ENCODE data around the gene MACC1.
"Not testable (repeated sequence)": the region's sequence is repeated elsewhere in the genome, so short reads cannot be mapped to it uniquely, and the experiment has no call there.

The MACC1 gene

DNA sequence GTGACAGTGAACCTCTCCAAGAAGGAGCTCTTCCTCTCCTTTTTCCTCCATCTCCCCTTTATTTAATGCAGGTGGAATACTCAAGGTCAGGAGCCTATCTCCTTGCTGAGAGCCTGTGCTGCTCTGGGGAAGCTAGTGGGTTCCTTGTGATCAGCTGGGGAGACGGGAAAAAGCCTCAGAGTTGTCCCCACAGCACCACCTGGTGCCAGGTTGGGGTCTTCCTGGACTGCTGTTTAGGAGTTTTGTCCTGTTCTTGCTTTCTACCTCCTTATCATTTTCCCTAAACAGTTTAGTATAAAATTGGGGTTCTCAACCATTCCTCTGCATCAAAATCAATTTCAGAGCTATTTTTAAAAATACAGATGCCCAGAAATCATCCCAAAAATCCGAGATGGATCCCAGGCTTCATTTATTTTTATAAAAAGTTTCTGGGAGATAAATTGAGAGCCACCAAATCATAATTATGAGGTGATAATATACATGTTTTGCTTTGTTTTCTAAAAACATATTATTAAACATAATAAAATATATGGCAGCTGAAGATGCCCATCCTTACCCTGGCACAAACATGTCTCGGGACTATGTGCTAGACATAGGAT lies 44.3 kb downstream of the MACC1 start:
- no peak for DNase-seq

DNA sequence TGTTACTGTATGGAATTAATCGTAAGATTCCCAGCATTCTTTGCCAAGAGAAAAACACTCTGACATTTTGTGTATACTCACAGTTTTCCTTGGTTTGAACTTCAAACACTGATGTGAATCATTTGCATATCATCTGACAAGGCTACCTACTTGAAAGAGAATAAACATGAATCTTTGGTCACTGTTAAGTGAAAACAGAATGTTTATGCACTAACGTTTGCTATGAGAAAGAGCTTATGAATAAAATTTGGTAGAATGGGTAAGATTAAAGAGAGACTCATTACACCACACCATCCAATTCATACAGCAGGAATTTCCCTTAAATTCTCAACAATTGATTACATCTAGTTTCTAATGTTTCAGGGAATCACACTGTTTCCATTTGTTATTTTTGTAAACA lies 46.6 kb downstream of the MACC1 start:
- DNase-seq: no peak

DNA sequence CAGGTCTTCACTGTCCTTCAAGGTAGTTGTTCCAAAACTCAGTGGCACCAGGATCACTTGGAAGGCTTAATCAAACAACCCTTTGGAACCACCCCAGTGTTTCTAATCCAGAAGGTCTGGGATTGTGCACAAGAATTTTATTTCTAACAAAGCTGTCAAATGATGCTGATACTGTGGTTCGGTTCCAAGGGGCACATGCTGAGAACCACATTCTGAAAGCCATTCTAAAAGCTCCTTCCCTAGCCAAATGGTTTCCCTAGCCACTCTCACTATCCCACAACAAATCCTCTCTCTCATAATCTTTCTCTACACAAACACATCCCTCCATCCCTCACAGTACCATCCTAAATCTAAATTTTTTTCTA lies 52.1 kb downstream of the MACC1 start:
- DNase-seq: no peak

DNA sequence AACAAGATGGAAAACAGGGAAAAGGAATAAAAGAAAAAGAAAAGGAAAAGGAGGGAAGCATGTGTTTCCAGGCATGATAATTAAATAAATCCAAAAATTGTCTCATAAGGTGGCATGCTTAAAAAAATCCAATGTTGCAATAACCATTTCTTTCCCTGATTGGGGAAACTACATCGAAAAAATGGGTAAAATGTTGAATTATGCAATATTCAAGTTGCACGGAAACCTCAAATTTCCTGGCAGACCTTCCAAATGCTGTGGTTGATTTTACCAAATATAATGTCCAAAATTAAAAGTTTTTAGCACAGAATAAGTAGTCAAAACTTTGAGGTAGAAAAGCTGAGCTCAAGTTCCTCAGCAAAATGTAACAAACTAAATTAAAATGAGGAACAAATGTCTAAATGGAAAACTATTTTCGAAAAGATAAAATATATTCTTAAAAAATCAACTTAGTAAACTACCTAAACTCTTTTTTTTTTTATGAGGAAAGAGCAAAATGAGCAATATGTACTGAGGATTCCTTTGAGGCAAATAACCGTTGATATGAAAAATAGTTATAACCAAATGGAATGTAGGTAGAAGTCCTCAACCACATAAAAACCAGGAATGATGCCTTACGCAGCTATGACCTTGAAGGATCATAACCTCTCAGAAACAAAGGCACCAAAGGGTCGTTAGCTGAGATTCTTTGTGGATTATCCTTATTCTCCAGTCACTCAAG lies 52.6 kb downstream of the MACC1 start:
- no peak for DNase-seq

DNA sequence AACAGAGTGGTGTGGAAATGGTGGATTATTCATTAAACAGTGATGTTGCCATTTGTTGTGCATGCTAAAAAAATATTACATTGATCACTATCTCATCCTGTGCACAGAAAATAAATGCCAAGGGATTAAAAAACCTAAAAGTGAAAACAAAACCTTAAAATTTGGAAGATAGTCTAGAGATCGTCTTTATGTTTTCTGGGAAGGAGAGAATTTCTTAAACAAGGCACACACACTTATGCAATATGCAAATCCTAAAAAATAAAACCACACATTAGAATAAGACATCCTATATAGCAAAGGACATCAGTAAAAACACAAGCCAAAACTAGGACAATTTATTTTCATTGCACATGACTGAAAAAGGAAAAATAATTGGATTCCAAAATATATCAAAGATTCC lies 54.5 kb downstream of the MACC1 start:
- no peak for DNase-seq

DNA sequence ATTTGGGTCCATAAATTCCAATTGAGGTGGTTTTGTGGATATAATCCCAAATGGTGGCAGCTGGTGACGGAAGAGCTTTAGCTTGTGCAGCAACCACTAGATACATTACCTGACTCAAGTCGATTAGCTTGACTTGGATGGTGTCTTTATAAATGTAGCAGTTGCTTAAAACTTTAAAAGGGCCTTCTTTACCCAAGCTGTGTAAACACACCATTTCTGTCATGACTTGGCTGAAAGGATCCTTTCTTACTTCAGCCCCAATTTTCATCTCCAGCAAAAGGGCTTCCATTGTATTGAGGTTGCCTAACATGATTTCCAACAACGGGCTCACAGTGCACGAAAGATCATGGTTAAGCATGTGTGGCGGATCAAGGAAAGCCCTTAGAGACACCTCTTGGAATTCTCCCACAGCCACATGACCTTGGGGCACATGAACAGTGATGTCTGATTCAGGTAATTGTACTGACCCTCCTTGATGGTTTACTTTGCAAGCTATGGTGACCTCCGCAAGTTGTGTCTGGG lies 57.9 kb downstream of the MACC1 start:
- DNase-seq: no peak

DNA sequence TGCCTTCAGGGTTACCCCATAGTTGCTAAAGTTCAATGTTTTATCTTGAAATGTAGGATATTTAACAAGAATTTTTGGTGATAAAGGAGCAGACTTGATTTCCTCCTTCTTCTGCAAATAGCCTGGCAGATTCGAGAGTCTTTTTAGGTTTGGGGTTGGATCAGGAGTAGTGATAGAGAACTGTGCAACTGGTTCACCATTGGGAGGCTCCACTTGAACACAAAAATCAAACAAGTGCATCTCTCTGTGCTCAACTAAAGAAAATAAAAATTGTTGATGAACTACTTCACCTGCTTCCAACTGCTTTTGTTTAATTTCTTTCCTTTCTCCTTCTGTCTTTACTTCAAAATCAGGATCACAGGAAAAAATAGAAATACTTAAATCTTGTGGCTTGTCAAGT lies 58.5 kb downstream of the MACC1 start:
- no peak for DNase-seq

DNA sequence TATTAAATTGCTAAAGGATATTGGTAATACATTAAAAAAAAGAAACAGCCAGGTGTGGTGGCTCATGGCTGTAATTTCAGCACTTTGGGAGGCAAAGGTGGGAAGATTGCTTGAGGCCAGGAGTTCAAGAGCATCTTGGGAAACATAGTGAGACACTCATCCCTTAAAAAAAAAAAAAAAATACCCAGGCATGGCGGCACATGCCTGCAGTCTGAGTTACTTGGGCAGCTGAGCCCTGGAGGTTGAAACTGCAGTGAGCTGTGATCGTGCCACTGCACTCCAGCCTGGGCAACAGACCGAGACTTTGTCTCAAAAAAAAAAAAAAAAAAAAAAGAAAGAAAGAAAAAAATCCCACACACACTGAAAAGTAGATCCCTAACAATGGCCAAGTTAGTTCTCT lies 59.7 kb downstream of the MACC1 start:
- no peak for DNase-seq

DNA sequence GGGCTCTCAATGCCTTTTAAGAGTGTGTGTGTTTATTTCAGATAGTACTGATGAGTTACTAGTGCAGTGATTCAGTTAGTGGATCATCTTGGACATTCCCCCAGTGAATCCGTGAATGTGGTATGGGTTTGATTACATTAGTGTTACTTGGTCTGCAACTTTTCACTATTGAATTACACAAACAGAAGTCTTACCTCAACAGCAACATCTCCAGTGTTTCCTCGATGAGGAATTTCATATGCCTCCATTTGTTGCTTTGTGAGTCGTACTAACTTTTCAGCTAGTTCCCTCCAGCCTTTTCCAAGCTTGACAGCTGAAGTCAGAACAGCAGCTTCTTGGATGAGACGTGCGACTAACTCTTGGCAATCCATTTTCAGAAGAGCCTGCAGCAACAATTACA lies 63.2 kb downstream of the MACC1 start:
- no peak for DNase-seq

DNA sequence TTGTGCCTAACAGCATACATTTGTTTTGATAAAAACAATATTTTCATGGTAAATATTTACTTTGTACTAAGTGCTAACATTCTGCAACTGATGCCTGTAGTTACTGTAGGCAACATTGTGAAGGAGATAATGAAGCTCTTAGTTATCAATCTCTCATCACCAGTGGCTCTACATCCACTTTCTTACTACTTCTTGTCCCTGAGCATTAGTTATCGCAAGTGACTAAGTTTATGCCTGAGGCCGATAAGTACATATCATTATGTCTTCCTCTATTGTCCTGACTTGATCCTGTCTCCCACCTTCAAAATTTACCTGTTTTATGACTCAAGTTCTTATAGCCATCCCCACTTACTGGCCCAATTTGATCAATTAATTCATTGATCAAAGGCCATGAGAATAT lies 63.6 kb downstream of the MACC1 start:
- no peak for DNase-seq

DNA sequence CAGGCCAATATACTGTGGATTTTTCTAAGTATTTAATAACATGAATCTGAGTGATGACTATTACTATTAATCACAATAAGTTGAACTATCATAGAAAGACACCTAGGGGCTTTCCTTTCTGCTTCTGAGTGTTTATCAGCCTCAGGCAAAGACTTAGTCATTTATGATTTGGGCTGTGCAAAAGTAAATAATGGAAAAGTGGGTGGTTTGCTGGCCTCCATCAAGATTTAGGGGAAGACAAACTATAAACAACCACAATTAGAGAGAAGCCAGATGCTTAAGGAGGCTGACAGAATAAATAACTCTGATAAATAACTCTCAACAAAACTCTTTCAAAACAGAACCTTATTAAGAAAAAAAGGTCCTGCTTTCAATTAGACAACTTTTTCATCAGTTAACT lies 64.7 kb downstream of the MACC1 start:
- no peak for DNase-seq

DNA sequence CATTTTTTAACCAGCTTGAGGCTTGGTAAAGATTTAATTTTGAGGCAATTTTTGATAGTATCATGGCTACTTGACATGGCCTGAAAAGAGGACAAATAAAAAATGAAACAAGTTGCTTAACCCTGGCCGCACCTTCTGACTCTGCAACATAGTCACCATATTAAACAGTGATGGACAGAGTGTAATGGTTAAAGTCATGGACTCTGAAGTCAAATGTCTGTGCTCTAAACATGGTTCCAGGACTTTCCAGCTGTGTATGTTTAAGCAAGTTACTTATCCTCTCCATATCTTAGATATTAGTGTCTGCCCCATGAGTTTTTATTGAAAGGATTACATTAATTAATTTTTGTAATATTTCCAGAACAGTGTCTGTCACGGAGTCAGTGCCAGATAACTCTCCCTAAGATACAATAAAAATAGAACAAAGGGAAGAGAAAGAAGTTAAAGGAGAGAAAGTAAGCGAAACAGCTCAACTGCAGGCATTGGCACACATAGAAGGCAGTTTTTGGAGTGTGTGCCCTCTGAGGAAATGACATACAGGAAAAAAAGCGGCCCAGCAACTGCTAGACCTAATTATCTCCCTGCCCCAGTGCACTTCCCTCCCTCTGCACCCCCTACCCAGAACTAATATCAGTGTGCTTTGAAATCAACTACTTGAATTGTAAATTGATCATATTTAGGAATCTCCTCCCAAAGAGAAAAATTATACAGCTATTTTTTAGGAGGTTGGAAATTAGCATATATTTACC lies 65.3 kb downstream of the MACC1 start:
- no peak for DNase-seq

DNA sequence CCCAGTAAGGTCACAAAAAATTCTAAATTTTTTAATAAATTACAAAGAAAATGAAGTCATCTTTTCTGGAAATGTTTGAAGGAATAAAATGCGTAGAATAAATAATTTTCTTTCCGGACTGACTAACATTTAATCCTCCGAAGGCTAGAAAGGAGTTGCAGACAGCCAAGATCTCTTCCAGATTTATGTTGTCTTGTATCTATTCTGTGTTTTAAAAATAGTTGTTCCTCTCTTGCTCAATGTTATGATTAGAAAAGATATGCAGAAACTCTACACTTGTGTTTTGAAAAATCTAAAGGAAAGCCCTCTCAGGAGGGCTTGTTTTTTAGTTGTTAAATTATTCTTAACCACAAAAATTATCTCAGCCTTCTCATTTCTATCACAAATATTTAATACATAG lies 70.7 kb downstream of the MACC1 start:
- DNase-seq: no peak

DNA sequence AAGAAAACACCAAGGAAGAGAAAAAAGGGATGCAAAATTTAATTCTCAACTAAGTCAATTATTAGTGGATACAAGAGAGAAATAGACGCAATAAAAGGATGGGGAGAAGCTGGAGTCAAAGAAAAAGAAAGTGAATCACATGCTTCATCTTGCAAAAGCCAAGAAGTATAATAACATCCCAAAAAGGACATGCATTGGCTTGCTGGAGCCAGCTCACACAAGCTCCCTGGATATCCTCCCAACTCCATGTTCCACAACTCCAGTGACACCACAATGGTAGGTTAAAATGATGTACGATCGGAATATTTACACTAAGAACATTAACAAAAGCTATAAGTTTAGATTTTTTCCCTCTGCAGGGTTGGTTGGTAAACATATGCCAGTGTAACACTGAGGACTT lies 72.4 kb downstream of the MACC1 start:
- DNase-seq: no peak

DNA sequence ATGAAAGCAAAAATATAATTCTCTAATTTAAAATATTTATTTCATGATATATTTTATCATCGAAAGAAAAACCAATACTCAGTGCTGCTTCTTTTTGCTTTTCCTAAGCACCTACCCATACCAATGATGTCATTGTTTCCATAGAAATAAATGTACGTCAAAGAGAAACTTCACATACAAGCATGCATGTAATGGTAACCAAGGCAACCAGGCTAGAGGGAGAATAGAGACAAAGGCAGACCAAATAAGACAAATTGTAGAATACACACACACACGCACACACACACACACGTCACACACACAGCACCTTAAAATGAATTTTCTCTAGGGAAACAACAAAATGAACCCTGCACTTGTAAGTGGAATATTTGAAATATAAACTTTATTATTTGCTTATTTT lies 75.5 kb downstream of the MACC1 start:
- DNase-seq: no peak

DNA sequence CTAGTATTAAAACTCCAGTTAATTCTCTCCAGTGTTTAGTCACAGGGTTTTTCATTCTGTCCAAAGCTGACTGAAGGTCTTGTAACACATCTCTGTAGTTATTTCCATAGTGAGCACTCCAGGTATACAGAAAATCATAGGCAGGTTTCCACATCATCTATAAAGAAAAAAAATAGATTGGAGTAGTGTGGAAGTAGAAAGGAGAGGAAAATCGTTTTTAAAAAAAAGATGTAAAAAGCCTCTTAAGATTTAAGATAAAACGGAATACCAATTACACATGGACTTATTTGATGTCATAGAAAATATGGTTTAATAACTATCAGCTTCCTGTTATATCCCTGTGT lies 76.2 kb downstream of the MACC1 start:
- no peak for DNase-seq

DNA sequence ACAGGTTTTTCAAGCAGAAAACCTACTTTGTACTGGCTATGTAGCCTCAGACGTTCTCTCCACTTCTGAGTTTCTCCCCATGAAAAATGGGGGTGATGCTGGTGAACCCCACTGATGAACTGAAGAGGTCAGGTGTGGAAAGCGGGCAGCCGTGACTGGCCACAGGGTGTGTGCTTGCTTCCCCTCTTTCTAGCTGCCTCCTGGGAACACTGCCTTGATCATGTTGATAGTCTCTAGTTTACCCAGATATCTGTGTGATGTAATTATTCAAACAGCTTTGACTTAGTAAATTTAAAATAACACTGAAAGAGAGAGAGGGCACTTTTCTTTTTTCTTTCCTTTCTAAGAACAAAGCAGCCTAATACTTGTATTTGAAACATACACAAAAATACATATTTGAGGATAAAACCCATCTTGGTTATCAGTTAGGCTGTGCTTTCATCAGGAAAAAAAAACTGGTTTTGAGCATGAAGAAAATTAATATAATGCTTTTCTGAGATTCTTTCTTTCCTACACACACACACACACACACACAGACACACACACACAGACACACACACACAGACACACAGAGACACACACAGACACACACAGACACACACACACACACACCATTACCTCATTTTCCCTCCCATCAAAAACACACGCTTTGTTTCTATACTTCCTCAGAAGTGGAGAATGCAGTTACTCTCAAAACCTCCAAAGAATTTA lies 76.7 kb downstream of the MACC1 start:
- no peak for DNase-seq

DNA sequence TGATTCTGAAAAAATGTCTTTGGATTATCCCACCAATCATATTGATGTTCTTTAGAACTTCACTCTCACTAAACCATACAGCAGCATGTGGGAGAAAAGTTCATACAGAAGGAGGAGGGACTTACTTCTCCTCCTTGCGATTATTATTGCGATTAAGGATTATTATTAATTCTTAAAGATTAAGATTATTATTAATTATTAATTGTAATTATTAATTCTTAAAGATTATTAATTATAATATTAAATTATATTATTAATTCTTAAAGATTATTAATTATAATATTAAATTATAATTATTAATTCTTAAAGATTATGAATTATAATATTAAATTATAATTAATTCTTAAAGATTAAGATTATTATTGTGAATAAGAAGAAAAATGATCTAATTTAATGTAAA lies 80.5 kb downstream of the MACC1 start:
- DNase-seq: no peak

DNA sequence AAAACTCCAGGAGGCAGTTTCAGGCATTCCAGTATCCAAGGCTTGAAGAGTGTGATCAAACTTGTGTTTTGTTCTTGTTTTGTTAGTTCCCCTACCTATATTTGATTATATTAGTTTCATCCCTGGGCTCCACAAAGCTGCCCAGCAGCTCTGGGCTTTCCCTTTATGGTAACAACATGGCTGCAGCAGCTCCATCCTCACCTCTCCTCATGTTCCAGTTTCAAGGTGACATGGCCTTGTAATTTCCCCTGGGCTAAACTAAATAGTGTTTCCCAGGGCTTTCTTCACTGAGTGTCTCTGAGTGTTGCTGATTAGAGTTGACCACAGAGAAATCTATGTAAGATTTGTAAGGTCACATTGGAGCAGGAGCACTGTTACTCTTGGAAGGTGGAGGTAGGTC lies 83.4 kb downstream of the MACC1 start:
- no peak for DNase-seq

DNA sequence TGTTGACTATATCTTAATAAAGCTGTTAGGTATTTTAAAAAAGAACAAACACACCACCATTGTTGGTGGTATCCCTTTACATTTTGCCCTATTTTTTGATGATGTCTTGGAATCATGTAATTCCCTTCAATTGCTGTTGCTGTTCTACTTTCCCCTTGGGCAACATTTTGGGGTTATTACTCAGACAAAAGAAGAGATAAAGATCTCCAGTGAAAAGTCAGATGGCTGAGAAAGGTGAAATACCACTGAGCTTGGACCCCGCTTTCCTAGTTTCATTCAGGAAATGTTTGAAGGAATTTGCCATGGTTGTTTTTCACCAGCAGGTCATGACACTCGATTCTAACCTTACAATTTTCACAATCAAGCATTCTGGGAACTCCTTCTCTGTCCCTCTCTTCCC lies 84.6 kb downstream of the MACC1 start:
- no peak for DNase-seq

DNA sequence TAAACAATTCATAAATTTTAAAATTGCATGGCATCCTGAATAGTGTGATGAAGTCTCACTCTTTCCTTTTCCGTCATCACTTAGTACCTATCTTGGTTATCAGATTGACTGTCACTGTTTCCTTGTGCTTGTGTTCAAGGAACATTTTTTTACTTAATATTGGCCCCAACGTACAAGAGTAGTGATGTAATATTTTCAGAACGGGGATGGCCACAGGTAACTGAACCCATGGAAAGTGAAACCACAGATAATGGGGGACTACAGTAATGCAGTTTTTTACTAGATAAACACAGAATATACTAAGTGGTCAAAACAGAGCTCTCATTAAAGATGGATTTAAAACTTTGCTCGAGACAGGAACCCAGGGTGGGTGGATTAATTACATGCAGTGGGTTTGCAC lies 85.4 kb downstream of the MACC1 start:
- DNase-seq: no peak

DNA sequence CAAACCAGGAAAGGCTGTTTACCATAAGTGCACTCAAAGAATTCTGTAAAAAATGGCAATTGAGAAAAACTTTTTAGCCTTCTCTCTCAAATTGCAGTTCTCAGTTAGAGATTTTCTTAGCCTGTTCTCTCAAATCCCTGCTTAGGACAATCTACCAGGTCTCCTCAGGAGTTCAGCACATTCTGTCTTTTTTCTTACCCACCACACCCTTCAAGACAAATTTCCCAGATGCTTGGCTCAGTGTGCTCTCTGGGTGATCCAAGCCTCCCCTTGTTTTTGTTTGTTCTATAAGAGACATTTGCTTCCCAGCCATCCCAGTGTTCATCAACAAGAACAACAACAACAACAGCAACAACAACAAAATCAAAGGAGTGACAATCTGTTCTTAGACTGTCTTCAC lies 87.3 kb downstream of the MACC1 start:
- no peak for DNase-seq

DNA sequence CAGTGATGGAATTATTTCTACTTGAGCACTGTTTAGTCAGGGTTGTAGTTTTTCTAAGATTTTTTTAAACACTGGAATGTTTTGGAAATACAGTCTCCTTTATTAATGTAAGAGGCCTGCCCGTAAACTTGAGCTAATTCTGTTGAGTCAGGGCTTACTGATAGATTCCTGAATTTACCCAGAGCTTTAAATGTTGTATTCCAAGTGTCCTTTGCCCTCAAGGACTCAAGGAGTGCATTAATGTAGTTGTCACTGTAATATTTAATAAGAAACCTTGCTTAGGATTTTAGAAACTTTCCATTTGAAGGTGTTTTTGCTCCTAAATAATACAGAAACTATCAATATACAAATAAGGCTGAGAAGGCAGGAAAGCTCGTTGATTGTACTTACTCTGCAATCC lies 89.2 kb downstream of the MACC1 start:
- no peak for DNase-seq

DNA sequence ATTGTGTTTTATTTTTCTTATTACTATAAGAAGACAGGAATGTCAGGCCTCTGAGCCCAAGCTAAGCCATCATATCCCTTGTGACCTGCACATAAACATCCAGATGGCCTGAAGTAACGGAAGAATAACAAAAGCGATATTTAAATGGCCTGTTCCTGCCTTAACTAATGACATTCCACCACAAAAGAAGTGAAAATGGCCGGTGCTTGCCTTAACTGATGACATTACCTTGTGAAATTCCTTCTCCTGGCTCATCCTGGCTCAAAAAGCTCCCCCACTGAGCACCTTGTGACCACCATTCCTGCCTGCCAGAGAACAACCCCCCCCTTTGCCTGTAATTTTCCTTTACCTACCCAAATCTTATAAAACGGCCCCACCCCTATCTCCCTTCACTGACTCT lies 91.1 kb downstream of the MACC1 start:
- DNase-seq: not testable (repeated sequence)
